Right lobe of liver (tissue), 6 donors: ENCODE data around the gene PRKCB. TPM values are rescaled to one million over a fixed set of nuclear protein-coding genes. Genes with fewer than 3 reads are reported as not detected.

Source experiments
- ATAC-seq, 4 donors: fragments of 200-7000 bp; cut with Tn5 transposase; one replicate each; pipeline ENCODE4 v1.9.1; 2020; ENCODE audit warnings: mild to moderate bottlenecking in 4 of 4, moderate library complexity in 4 of 4
- DNase-seq, 3 donors: peaks; one replicate each; pipeline ENCODE4 v3.0.0-alpha.2; 2020
- H3K27ac ChIP-seq, 3 donors: fragments of 200-600 bp; one replicate each; pipeline ENCODE4 v1.8.0; 2022
- H3K27me3 ChIP-seq, 2 donors: fragments of 200-600 bp; one replicate each; pipeline ENCODE4 v1.8.0; 2022
- H3K36me3 ChIP-seq, 4 donors: fragments of 200-600 bp; sonication (generic) in 1 of 4; one replicate each; pipeline versions ENCODE4 v1.5.1 to v1.8.0; 2017 to 2022; ENCODE audit warnings: control low read depth in 1 of 4
- H3K4me1 ChIP-seq, 4 donors: fragments of 200-600 bp; sonication (generic) in 1 of 4; one replicate each; pipeline versions ENCODE4 v1.5.1 to v1.8.0; 2017 to 2022; ENCODE audit warnings: control low read depth in 1 of 4
- H3K4me3 ChIP-seq, 3 donors: fragments of 200-600 bp; one replicate each; pipeline ENCODE4 v1.8.0; 2022
- H3K9me3 ChIP-seq, 4 donors: fragments of 200-600 bp; sonication (generic) in 1 of 4; one replicate each; pipeline versions ENCODE4 v1.5.1 to v1.8.0; 2017 to 2022; ENCODE audit warnings: control low read depth in 1 of 4
- POLR2A ChIP-seq: fragments of 450-650 bp; IDR thresholded peaks from one replicate; pipeline ENCODE4 v1.6.1; 2017; ENCODE audit warnings: antibody characterized with exemption, mild to moderate bottlenecking
- WGBS: methylation state at CpG from one replicate; pipeline ENCODE4 v1.1.6; 2018; ENCODE audit warnings: low coverage, low lambda C conversion rate; ENCODE audit not compliant: insufficient coverage; ENCODE audit errors: missing lambda C conversion rate; 5-methylcytosine and 5-hydroxymethylcytosine counted together
- intact Hi-C, 2 donors: fragments of 100-400 bp; cut with DNase I; formaldehyde crosslinking; loops; one replicate each; pipeline versions ENCODE4 v1.11.2 to v1.14.1; 2022
- total RNA-seq, 6 experiments: library from RNA; depleted of rRNA in 2 of 6; stranded (reverse); fragments of >200 nt in 2 of 6; fragmentation: NEBNext Ultra II Directional in 3 of 6; extraction: Animal tissue kit (Norgen Biotek cat#: 25700) in 3 of 6; gene quantifications; one replicate each; pipeline versions ENCODE4 v1.1.0 to v1.2.4, GENCODE V29; 2016 to 2023
- TF ChIP-seq, protein P1 (sequence below), 4 donors: fragments of 200-600 bp in 3 of 4; fragments of 450-650 bp in 1 of 4; IDR thresholded peaks; one replicate each; pipeline versions ENCODE4 v1.5.1 to v1.8.0; 2016 to 2022; ENCODE audit warnings: antibody characterized with exemption in 4 of 4, mild to moderate bottlenecking in 2 of 4
- donor health status: DM: no; HTN: yes; CAD: no.
- donor health status: DM: no; HTN: no; CAD: no.
- donor health status: DM: no; HTN: no; CAD: no.
- donor health status: DM: no; HTN: yes; CAD: no.
- donor health status: DM: no; HTN: yes; CAD: no.

Gene PRKCB
- total RNA-seq, 6 experiments from 2014 or later = 1.7 to 8.1 (median 3.5) TPM

DNA sequence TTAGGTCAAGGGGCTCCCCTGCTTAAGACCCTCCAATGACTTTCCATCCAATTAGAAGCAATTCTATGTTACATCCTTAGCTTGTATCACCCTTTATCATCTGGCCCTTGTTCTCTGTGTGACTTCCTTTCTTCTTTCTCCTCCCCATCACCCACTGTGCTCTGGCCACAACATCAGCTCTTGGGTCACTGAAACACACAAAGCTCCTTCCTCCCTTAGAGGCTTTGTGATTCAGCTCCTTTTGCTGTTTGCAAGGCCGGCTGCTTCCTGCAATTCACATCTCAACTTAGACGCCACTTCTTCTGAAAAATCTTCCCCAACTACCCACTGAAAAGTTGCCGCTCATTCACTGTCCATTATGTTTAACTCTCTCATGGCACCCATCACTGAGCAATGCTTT, 289.4 kb downstream of the PRKCB start:
- no peak overlapping the region for H3K4me3 ChIP-seq
- TF ChIP-seq, protein P1, sequence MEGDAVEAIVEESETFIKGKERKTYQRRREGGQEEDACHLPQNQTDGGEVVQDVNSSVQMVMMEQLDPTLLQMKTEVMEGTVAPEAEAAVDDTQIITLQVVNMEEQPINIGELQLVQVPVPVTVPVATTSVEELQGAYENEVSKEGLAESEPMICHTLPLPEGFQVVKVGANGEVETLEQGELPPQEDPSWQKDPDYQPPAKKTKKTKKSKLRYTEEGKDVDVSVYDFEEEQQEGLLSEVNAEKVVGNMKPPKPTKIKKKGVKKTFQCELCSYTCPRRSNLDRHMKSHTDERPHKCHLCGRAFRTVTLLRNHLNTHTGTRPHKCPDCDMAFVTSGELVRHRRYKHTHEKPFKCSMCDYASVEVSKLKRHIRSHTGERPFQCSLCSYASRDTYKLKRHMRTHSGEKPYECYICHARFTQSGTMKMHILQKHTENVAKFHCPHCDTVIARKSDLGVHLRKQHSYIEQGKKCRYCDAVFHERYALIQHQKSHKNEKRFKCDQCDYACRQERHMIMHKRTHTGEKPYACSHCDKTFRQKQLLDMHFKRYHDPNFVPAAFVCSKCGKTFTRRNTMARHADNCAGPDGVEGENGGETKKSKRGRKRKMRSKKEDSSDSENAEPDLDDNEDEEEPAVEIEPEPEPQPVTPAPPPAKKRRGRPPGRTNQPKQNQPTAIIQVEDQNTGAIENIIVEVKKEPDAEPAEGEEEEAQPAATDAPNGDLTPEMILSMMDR (IDR thresholded peaks at IDR 0.05) = no peak
- no peak for TF ChIP-seq POLR2A
- H3K9me3 ChIP-seq = no peaks in the 10 kb centered on the region
- DNase-seq = no peak
- 46% methylated on average over 3 of the region's 3 CpGs for WGBS
- intact Hi-C loops = no loop called here
- no peaks in the 10 kb centered on the region for H3K36me3 ChIP-seq
- ATAC-seq = no peak
- H3K27ac ChIP-seq = no peak overlapping the region
- H3K27me3 ChIP-seq = no peaks in the 10 kb centered on the region
- no peaks in the 10 kb centered on the region for H3K4me1 ChIP-seq

DNA sequence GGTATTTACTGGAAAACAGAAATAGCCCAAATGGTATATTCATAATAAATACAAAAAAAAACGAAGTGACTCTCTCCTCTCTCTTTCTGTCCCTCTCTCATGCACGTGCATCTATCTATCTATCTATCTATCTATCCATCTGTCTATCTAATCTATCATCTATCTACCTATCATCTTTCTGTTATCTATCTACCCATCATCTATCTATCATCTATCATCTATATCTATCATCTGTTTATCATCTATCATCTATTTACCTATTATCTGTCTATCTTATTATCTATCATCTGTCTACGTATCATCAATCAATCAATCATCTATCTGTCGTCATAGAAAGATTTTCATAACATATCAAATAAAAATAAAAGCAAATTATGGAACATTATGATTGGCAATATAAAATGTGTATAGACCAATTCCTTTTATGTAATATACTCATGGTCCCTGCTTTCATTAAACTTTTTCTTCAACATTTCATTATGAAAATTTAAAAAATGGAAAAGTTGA, 293.7 kb downstream of the PRKCB start:
- 37% methylated on average over 4 of the region's 4 CpGs for WGBS

DNA sequence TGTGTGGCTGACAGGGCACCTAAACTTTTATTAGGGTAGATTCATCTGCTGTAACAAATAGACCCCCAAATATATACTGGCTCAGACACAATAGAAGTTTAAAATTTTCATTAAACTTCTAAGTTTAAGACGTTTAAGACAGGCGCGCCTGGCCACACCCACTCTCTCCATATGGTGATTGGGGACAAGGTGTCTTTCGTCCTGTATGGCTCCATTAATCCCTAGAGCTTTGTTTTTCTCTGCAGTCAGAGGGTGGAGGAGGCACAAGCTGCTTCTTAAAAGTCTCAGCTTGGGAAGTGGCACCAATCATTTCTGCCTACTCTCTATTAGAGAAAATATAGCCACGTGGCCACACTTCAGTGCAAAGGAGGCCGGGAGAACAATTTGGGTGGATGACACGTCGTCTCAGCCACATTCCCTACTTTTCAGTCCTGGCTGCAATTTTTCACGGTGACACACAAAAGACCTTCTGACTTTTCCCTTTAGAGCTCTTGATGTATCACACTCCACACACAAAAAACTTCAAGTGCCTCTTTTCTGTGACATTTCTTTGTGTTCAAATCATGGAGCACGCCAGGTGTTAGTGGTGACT, 294.8 kb downstream of the PRKCB start:
- intact Hi-C loops = no loop called here
- H3K4me1 ChIP-seq = no peaks in the 10 kb centered on the region
- WGBS = 52% methylated on average over 10 of the region's 10 CpGs
- no peaks in the 10 kb centered on the region for H3K36me3 ChIP-seq
- no peak overlapping the region for H3K4me3 ChIP-seq
- DNase-seq (no peak), ATAC-seq (no peak)
- no peak overlapping the region for H3K27ac ChIP-seq
- TF ChIP-seq POLR2A = no peak
- H3K9me3 ChIP-seq = no peaks in the 10 kb centered on the region
- H3K27me3 ChIP-seq = no peaks in the 10 kb centered on the region

More for the DNA sequence above, 293.7 kb downstream of the PRKCB start:
- no peak overlapping the region for H3K4me3 ChIP-seq
- ATAC-seq = no peak
- intact Hi-C loops = no loop called here
- no peak overlapping the region for H3K27ac ChIP-seq
- no peaks in the 10 kb centered on the region for H3K4me1 ChIP-seq
- H3K9me3 ChIP-seq = no peaks in the 10 kb centered on the region
- H3K36me3 ChIP-seq = no peaks in the 10 kb centered on the region
- no peak for DNase-seq
- no peak for TF ChIP-seq POLR2A
- TF ChIP-seq, protein P1 (IDR thresholded peaks at IDR 0.05) = no peak
- H3K27me3 ChIP-seq = no peaks in the 10 kb centered on the region

DNA sequence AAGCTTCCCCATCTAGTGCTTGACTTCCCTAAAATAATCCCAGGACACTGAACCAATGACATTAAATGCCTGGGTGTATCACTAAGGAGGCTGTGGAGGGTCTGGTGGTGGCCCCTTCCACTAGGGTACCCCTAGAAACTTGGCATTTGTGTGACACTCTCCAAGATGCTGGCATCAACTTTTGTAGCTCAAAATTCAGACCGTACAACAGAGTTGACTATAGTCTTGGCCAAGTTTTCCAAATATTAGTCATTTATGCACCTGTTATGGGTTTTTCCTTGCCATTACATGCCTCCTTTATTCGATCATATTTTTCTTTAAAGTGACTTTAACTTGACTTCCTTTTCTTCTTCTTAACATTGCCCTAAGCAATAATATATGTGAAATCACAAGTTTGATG, 295.5 kb downstream of the PRKCB start:
- no peak for ATAC-seq
- H3K4me1 ChIP-seq = no peaks in the 10 kb centered on the region

More for the DNA sequence above, 295.5 kb downstream of the PRKCB start:
- 66% methylated on average over 2 of the region's 2 CpGs for WGBS
- H3K9me3 ChIP-seq = no peaks in the 10 kb centered on the region
- TF ChIP-seq, protein P1 (IDR thresholded peaks at IDR 0.05) = no peak
- no peak for TF ChIP-seq POLR2A
- H3K36me3 ChIP-seq = no peaks in the 10 kb centered on the region
- H3K27me3 ChIP-seq = no peaks in the 10 kb centered on the region
- H3K4me3 ChIP-seq = no peak overlapping the region
- intact Hi-C loops = no loop called here
- no peak overlapping the region for H3K27ac ChIP-seq
- DNase-seq = no peak
